AG04449 (cell line): Measurements from ENCODE around the gene PPM1H.
"Not testable (repeated sequence)": the region's sequence is repeated elsewhere in the genome, so short reads cannot be mapped to it uniquely, and the experiment has no call there.

ENCODE experiments used
- CTCF ChIA-PET: fragments of 350-600 bp; formaldehyde crosslinking; extraction: SDS; loops from one replicate; lab custom pipeline; 2021; ENCODE audit warnings: antibody characterized with exemption; lab: Yijun Ruan, JAX
- POLR2A ChIA-PET: fragments of 400-600, 350-600 bp; formaldehyde crosslinking; extraction: SDS; loops from one replicate; lab custom pipeline; 2020; ENCODE audit warnings: antibody characterized with exemption, inconsistent platforms; lab: Yijun Ruan, JAX
- DNase-seq: peaks from one replicate; pipeline ENCODE4 v3.0.0-alpha.2; 2010; ENCODE audit warnings: low read depth, low spot score
- H3K4me3 ChIP-seq: 2 replicates; pipeline ENCODE4 v1.5.1; 2011; ENCODE audit warnings: low read depth, mild to moderate bottlenecking, control low read depth, low read length
- CTCF ChIP-seq: IDR thresholded peaks from one replicate; pipeline ENCODE4 v1.5.1; 2011; ENCODE audit warnings: mild to moderate bottlenecking, moderate library complexity, low read length, control low read depth, inconsistent platforms; ENCODE audit not compliant: insufficient read depth; ENCODE audit errors: missing control alignments

PPM1H gene

GRCh38 chr12:62676521-62677307, 258.2 kb downstream of the PPM1H start:
- no peak for TF ChIP-seq CTCF
- DNase-seq, result no peak
- ChIA-PET CTCF (no interaction called here), POLR2A (interaction anchor here (1.1 kb wide), 1 partner anchor 74 kb away, joined by 3 read pairs; no protein-coding TSS in a partner anchor)
- no peak overlapping the region for H3K4me3 ChIP-seq

- ChIA-PET CTCF (no interaction called here), POLR2A (no interaction called here)
- DNase-seq, result no peak
- no peak overlapping the region for H3K4me3 ChIP-seq
- TF ChIP-seq CTCF, result no peak
Observed at GRCh38 chr12:62673028-62673815, 261.7 kb downstream of the PPM1H start.

GRCh38 chr12:62670986-62671720, 263.8 kb downstream of the PPM1H start:
- TF ChIP-seq CTCF, result no peak
- no peak for DNase-seq
- CTCF ChIA-PET, result no interaction called here
- no peak overlapping the region for H3K4me3 ChIP-seq
- POLR2A ChIA-PET, result no interaction called here

GRCh38 chr12:62668782-62669181, 266.2 kb downstream of the PPM1H start:
- POLR2A ChIA-PET, result no interaction called here
- no peak for DNase-seq
- no peak for TF ChIP-seq CTCF
- H3K4me3 ChIP-seq, result no peak overlapping the region
- CTCF ChIA-PET, result interaction anchor here (0.8 kb wide), 1 partner anchor 11 kb away, joined by 3 read pairs; no protein-coding TSS in a partner anchor

- DNase-seq, CTCF ChIA-PET, POLR2A ChIA-PET, H3K4me3 ChIP-seq: not testable (repeated sequence)
Observed at GRCh38 chr12:62664951-62665350, 270.0 kb downstream of the PPM1H start.

- DNase-seq, result peak; percentile 72
- no peak for TF ChIP-seq CTCF
- POLR2A ChIA-PET, result no interaction called here
- no peak overlapping the region for H3K4me3 ChIP-seq
- CTCF ChIA-PET, result interaction anchor here (1.1 kb wide), 1 partner anchor 12 kb away, joined by 5 read pairs; no protein-coding TSS in a partner anchor
Observed at GRCh38 chr12:62660756-62661155, 274.2 kb downstream of the PPM1H start.
